ENCODE data around the gene SRSF3.
"Not testable (repeated sequence)": the region's sequence is repeated elsewhere in the genome, so short reads cannot be mapped to it uniquely, and the experiment has no call there.

Gene SRSF3

GRCh38 chr6:36577301-36577700 is 16.9 kb upstream of the SRSF3 start:
- TF ChIP-seq, protein P1, sequence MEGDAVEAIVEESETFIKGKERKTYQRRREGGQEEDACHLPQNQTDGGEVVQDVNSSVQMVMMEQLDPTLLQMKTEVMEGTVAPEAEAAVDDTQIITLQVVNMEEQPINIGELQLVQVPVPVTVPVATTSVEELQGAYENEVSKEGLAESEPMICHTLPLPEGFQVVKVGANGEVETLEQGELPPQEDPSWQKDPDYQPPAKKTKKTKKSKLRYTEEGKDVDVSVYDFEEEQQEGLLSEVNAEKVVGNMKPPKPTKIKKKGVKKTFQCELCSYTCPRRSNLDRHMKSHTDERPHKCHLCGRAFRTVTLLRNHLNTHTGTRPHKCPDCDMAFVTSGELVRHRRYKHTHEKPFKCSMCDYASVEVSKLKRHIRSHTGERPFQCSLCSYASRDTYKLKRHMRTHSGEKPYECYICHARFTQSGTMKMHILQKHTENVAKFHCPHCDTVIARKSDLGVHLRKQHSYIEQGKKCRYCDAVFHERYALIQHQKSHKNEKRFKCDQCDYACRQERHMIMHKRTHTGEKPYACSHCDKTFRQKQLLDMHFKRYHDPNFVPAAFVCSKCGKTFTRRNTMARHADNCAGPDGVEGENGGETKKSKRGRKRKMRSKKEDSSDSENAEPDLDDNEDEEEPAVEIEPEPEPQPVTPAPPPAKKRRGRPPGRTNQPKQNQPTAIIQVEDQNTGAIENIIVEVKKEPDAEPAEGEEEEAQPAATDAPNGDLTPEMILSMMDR (conservative IDR thresholded peaks at IDR 0.05; ENCODE audit: low read depth, low read length) = no peak
- peak; percentile 64 for DNase-seq (ENCODE audit: low read depth)

DNA sequence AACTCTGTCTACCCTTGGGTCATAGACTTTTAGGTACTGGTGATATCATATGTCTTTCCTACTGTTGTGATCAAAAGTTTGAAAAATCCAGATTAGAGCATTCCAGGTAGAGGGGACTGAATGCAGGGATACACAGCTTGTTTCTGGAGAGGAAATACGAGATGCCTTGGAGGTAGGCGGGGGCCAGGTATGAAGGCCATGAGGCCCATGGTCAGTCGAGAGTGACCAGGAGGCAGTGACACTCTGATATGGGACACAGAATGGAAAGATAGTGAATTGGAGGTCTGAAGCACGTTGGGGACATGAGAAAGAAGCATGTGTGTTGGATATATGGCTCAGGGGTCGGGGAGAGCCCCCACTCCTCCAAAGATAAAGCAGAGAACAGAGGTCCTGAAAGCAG is 16.1 kb upstream of the SRSF3 start:
- no peak overlapping the region for H3K4me3 ChIP-seq (ENCODE audit: low read depth, low read length)
- DNase-seq (ENCODE audit: low read depth) = no peak
- TF ChIP-seq, protein P1 (conservative IDR thresholded peaks at IDR 0.05; ENCODE audit: low read depth, low read length) = no peak

More at GRCh38 chr6:36577301-36577700, 16.9 kb upstream of the SRSF3 start:
- H3K4me3 ChIP-seq (ENCODE audit: low read depth, low read length) = no peak overlapping the region

DNA sequence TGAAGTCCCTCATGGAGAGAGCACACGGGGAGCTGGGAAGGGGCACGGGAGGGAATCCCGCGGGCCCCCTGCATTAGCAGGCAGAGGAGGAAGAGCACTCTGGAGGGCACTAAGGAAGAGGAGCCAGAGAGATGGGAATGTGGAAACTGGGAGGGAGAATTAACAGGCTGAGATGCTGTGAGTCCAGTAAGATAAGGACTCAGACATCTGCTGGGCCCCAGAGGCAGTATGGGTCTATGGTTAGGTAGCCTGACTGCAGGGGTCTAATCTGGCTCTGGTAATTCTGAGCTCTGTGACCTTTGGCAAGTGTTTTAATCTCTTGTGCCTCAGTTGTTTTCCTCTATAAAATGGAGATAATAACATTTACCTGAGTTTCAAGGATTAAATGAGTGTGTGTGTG is 15.7 kb upstream of the SRSF3 start:
- no peak for DNase-seq (ENCODE audit: low read depth)
- H3K4me3 ChIP-seq (ENCODE audit: low read depth, low read length) = no peak overlapping the region
- TF ChIP-seq, protein P1 (conservative IDR thresholded peaks at IDR 0.05; ENCODE audit: low read depth, low read length) = no peak

DNA sequence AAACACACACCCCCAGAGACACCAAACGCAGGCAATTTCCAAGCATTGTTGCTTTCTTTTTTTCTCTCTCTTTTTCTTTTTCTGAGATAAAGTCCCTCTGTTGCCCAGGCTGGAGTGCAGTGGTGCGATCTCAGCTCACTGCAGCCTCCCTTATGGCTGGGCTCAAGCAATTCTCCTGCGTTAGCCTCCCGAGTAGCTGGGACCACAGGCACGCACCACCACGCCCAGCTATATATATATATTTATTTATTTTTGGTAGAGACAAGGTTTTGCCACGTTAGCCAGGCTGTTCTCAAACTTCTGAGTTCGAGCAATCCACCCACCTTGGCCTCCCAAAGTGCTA is 14.0 kb upstream of the SRSF3 start:
- no peak for DNase-seq (ENCODE audit: low read depth)
- TF ChIP-seq, protein P1 (conservative IDR thresholded peaks at IDR 0.05; ENCODE audit: low read depth, low read length) = no peak
- H3K4me3 ChIP-seq (ENCODE audit: low read depth, low read length) = no peak overlapping the region

- H3K4me3 ChIP-seq (ENCODE audit: low read depth, low read length) = no peak overlapping the region
- no peak for DNase-seq (ENCODE audit: low read depth)
- TF ChIP-seq, protein P1 (conservative IDR thresholded peaks at IDR 0.05; ENCODE audit: low read depth, low read length) = no peak
Observed at GRCh38 chr6:36581716-36582115, 12.4 kb upstream of the SRSF3 start.

GRCh38 chr6:36586606-36587005 is 7.6 kb upstream of the SRSF3 start:
- no peak for DNase-seq (ENCODE audit: low read depth)
- no peak overlapping the region for H3K4me3 ChIP-seq (ENCODE audit: low read depth, low read length)
- TF ChIP-seq, protein P1 (conservative IDR thresholded peaks at IDR 0.05; ENCODE audit: low read depth, low read length) = no peak

GRCh38 chr6:36589025-36589400 is 5.1 kb upstream of the SRSF3 start:
- H3K4me3 ChIP-seq (ENCODE audit: low read depth, low read length); DNase-seq (ENCODE audit: low read depth): not testable (repeated sequence)

DNA sequence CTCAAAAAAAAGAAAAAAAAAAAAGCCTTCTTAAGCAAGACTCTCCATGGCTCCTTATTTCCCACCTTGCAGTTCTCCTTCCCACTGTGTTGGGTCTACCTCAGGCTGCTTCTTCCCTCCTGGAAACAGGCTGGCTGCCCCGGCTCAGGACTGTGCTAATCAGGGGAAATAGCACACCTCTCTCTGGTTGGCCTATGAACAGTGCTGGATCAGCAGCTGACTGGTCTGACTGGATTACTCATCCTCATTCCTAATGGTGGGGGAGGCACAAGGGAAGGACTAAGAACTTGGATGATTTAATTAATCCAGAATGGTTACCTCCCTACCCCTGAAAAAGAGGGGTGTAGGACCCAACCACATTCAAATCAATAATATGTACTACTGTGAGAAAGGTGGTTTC is 3.9 kb upstream of the SRSF3 start:
- H3K4me3 ChIP-seq (ENCODE audit: low read depth, low read length) = no peak overlapping the region
- peak; percentile 91 for DNase-seq (ENCODE audit: low read depth)
- TF ChIP-seq, protein P1 (conservative IDR thresholded peaks at IDR 0.05; ENCODE audit: low read depth, low read length) = no peak
